ENCODE data around the gene IFNL4.

DNA sequence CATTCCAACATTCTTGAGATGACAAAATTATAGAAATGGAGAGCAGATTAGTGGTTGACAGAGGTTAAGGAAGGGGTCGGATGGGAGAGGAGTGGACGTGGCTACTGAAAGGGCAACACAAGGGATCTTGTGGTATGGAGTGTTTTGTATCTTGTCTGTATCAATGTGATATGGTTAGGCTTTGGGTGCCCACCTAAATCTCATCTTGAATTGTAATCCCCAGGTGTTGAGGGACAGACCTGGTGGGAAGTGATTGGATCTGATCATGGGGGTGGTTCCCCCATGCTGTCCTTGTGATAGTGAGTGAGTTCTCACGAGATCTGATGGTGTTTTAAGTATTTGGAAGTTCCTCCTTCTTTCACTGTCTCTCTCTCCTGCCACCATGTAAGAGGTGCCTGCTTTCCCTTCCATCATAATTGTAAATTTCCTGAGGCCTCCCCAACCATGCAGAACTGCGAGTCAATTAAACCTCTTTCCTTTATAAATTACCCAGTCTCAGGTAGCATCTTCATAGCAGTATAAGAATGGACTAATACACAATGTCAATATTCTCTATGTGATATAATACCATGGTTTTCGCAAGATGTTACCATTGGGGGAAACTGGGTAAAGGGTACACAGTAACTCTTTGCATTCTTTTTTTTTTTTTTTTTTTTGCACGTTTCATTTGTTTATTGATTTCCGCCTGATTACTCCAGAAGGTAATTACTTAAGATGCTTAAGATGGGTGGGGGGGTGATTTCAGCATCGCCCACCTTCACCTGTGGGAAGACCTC lies 4.9 kb upstream of the IFNL4 start:
- TF ChIP-seq, protein P1, sequence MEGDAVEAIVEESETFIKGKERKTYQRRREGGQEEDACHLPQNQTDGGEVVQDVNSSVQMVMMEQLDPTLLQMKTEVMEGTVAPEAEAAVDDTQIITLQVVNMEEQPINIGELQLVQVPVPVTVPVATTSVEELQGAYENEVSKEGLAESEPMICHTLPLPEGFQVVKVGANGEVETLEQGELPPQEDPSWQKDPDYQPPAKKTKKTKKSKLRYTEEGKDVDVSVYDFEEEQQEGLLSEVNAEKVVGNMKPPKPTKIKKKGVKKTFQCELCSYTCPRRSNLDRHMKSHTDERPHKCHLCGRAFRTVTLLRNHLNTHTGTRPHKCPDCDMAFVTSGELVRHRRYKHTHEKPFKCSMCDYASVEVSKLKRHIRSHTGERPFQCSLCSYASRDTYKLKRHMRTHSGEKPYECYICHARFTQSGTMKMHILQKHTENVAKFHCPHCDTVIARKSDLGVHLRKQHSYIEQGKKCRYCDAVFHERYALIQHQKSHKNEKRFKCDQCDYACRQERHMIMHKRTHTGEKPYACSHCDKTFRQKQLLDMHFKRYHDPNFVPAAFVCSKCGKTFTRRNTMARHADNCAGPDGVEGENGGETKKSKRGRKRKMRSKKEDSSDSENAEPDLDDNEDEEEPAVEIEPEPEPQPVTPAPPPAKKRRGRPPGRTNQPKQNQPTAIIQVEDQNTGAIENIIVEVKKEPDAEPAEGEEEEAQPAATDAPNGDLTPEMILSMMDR (conservative IDR thresholded peaks at IDR 0.05; ENCODE audit: low read depth in 2 of 2): no peak
- TF ChIP-seq REST (IDR thresholded peaks at IDR 0.05; ENCODE audit: unreplicated experiment) (no peak), JUNB (IDR thresholded peaks at IDR 0.05; ENCODE audit: unreplicated experiment) (no peak), ZNF331 (CRISPR knock-in tag; IDR thresholded peaks at IDR 0.05; ENCODE audit: low read depth) (no peak), EZH2phosphoT487 (IDR thresholded peaks at IDR 0.05; ENCODE audit: unreplicated experiment) (no peak), CREB1 (CRISPR knock-in tag; IDR thresholded peaks at IDR 0.05; ENCODE audit: low read depth) (no peak), ZNF114 (CRISPR knock-in tag; IDR thresholded peaks at IDR 0.05) (no peak), EZH2 (IDR thresholded peaks at IDR 0.05; ENCODE audit: low read depth, unreplicated experiment) (no peak)

Data from GM23338 (cell line).